SU-DHL-6 (cell line): Measurements from ENCODE around the gene PTBP3.

Source experiments
- H2AFZ ChIP-seq: fragments of 200-600 bp; sonication (generic); 2 replicates; pipeline ENCODE4 v1.6.1; 2014; ENCODE audit warnings: low read depth, mild to moderate bottlenecking, moderate library complexity, mixed read lengths, antibody characterized with exemption, low read length; ENCODE audit not compliant: severe bottlenecking
- H3F3A ChIP-seq: fragments of 200-600 bp; shearing (Covaris generic); 2 replicates; pipeline ENCODE4 v1.6.0; 2016; ENCODE audit warnings: antibody characterized with exemption, mild to moderate bottlenecking; ENCODE audit not compliant: insufficient read depth
- H3K27ac ChIP-seq: fragments of 200-600 bp; sonication (generic); 2 replicates; pipeline ENCODE4 v1.5.1; 2016; ENCODE audit warnings: low read depth, mild to moderate bottlenecking, low read length, moderate library complexity, mixed read lengths
- H3K27me3 ChIP-seq: fragments of 200-600 bp; sonication (generic), shearing (Covaris generic); 2 replicates; pipeline ENCODE4 v1.6.0; 2014; ENCODE audit warnings: mild to moderate bottlenecking, low read length
- H3K36me3 ChIP-seq: fragments of 200-600 bp; sonication (generic); 2 replicates; pipeline ENCODE4 v1.6.1; 2014; ENCODE audit warnings: mild to moderate bottlenecking, low read length, mixed read lengths
- H3K4me2 ChIP-seq: fragments of 300-600, 200-600 bp; shearing (Covaris generic), sonication (generic); 2 replicates; pipeline ENCODE4 v1.6.0; 2014; ENCODE audit warnings: low read length, low read depth, mild to moderate bottlenecking; ENCODE audit not compliant: poor library complexity, severe bottlenecking
- H3K4me3 ChIP-seq: fragments of 200-600 bp; sonication (generic); 2 replicates; pipeline ENCODE4 v1.5.1; 2014; ENCODE audit warnings: antibody characterized with exemption, low read length, mild to moderate bottlenecking, mixed read lengths; ENCODE audit not compliant: insufficient read depth, poor library complexity, severe bottlenecking
- H3K79me2 ChIP-seq: fragments of 200-600 bp; sonication (generic); 2 replicates; pipeline ENCODE4 v1.6.1; 2014; ENCODE audit warnings: mild to moderate bottlenecking, low read length, moderate library complexity; ENCODE audit not compliant: insufficient read depth
- H3K9ac ChIP-seq: fragments of 200-600 bp; sonication (generic); 2 replicates; pipeline ENCODE4 v1.7.0; 2014; ENCODE audit warnings: mild to moderate bottlenecking, low read length
- H3K9me2 ChIP-seq: fragments of 200-600 bp; sonication (generic); replicated peaks from 2 replicates; pipeline ENCODE4 v1.6.1; 2014; ENCODE audit warnings: low read length; ENCODE audit not compliant: insufficient read depth
- H3K9me3 ChIP-seq: fragments of 200-600 bp; sonication (generic); 2 replicates; pipeline ENCODE4 v1.6.1; 2014; ENCODE audit warnings: low read length, mixed read lengths; ENCODE audit not compliant: insufficient read depth
- H4K20me1 ChIP-seq: fragments of 200-600 bp; sonication (generic); 2 replicates; pipeline ENCODE4 v1.6.1; 2014; ENCODE audit warnings: low read depth, mild to moderate bottlenecking, antibody characterized with exemption, low read length, moderate library complexity, mixed read lengths
- EZH2phosphoT487 ChIP-seq: fragments of 200-600 bp; sonication (generic), shearing (Covaris generic); conservative IDR thresholded peaks from 2 replicates; pipeline ENCODE4 v1.6.1; 2018; ENCODE audit warnings: mild to moderate bottlenecking, antibody characterized with exemption, low read length, moderate library complexity, mixed read lengths
- TF ChIP-seq, protein P1 (sequence below): fragments of 200-600 bp; sonication (generic); IDR thresholded peaks from one replicate; pipeline ENCODE4 v1.5.1; 2017; ENCODE audit warnings: antibody characterized with exemption, mild to moderate bottlenecking, low read length, moderate library complexity; ENCODE audit not compliant: insufficient read depth, poor library complexity, severe bottlenecking

PTBP3 gene

DNA sequence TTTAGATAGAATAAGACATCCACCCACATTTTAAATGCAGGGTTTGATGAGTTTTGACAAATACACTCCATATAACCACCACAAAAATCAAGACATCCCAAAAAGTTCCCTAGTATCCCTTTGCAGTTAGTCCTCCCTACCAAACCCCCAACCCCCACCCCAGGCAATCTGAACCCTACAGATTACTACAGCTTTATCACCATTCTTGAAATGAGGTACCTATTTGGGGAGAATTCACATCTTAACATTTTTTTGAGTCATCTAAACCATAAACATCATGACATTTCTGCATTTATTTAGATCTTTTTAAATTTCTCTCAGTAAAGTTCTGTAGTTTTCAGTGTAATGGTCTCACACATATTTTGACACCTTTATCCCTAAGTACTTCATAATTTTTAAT lies 53.9 kb downstream of the PTBP3 start:
- Histone ChIP-seq H3K79me2 (peaks cover 38% of the 10 kb centered on the region), H3K4me2 (no peak overlapping the region)
- no peak for TF ChIP-seq EZH2phosphoT487
- TF ChIP-seq, protein P1, sequence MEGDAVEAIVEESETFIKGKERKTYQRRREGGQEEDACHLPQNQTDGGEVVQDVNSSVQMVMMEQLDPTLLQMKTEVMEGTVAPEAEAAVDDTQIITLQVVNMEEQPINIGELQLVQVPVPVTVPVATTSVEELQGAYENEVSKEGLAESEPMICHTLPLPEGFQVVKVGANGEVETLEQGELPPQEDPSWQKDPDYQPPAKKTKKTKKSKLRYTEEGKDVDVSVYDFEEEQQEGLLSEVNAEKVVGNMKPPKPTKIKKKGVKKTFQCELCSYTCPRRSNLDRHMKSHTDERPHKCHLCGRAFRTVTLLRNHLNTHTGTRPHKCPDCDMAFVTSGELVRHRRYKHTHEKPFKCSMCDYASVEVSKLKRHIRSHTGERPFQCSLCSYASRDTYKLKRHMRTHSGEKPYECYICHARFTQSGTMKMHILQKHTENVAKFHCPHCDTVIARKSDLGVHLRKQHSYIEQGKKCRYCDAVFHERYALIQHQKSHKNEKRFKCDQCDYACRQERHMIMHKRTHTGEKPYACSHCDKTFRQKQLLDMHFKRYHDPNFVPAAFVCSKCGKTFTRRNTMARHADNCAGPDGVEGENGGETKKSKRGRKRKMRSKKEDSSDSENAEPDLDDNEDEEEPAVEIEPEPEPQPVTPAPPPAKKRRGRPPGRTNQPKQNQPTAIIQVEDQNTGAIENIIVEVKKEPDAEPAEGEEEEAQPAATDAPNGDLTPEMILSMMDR: no peak

DNA sequence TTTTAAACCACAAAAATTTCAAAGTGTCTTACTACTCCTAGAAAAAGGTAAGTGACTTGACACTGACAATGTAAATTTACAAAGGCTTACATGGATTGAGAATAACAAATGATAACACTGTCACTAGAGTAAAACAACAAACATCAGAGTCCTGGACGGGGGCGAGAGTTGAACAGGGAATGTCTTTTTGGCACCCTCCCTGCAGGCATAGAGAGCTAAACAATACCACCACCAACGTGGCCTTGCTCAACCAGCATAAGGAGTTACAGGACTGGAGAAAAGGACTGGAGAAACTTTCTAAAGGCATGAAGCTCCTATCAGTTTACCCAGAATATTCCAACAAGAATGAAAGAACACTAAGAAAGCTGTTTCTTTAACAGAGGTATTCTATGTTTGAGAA lies 55.3 kb downstream of the PTBP3 start:
- TF ChIP-seq, protein P1: no peak
- no peak for TF ChIP-seq EZH2phosphoT487
- H3K36me3 ChIP-seq: no peaks in the 10 kb centered on the region
- H3K4me3 ChIP-seq: no peak overlapping the region
- no peak overlapping the region for H3K27ac ChIP-seq
- no peak overlapping the region for H3K4me2 ChIP-seq
- H3K27me3 ChIP-seq: no peaks in the 10 kb centered on the region
- H3K9me3 ChIP-seq: no peaks in the 10 kb centered on the region
- H2AFZ ChIP-seq: no peak overlapping the region
- peaks cover 10% of the 10 kb centered on the region for H3F3A ChIP-seq
- peaks cover 49% of the 10 kb centered on the region for H3K79me2 ChIP-seq
- H4K20me1 ChIP-seq: 0 out of 2 replicates have a peak, but pooled peaks cover 2% of the 10 kb centered on the region
- H3K9ac ChIP-seq: no peak overlapping the region
- no peaks in the 10 kb centered on the region for H3K9me2 ChIP-seq

More for the DNA sequence above, 53.9 kb downstream of the PTBP3 start:
- Histone ChIP-seq H3K9me2 (no peaks in the 10 kb centered on the region), H3K27ac (no peak overlapping the region), H3K4me3 (no peak overlapping the region), H3F3A (peaks cover 4% of the 10 kb centered on the region), H3K36me3 (peaks cover 11% of the 10 kb centered on the region), H4K20me1 (no peaks in the 10 kb centered on the region), H3K9me3 (peaks cover 13% of the 10 kb centered on the region; the same call in 1 of the 2 replicates), H3K27me3 (no peaks in the 10 kb centered on the region), H2AFZ (no peak overlapping the region), H3K9ac (no peak overlapping the region)

- H2AFZ ChIP-seq: no peak overlapping the region
- H3K4me2 ChIP-seq: no peak overlapping the region
- H3K27me3 ChIP-seq: no peaks in the 10 kb centered on the region
- no peak overlapping the region for H3K9ac ChIP-seq
- no peaks in the 10 kb centered on the region for H3K36me3 ChIP-seq
- H3K79me2 ChIP-seq: peaks cover 68% of the 10 kb centered on the region; the same call in 1 of the 2 replicates
- no peak overlapping the region for H3K27ac ChIP-seq
- peaks cover 6% of the 10 kb centered on the region for H3F3A ChIP-seq
- no peak overlapping the region for H3K4me3 ChIP-seq
- TF ChIP-seq, protein P1: no peak
- TF ChIP-seq EZH2phosphoT487: no peak
- 0 out of 2 replicates have a peak, but pooled peaks cover 2% of the 10 kb centered on the region for H4K20me1 ChIP-seq
- H3K9me3 ChIP-seq: no peaks in the 10 kb centered on the region
- H3K9me2 ChIP-seq: no peaks in the 10 kb centered on the region
These were observed 58.8 kb downstream of the PTBP3 start for GRCh38 chr9:112274600-112274999.

- Histone ChIP-seq H3K9me3 (no peaks in the 10 kb centered on the region), H3K36me3 (no peaks in the 10 kb centered on the region), H3K27me3 (no peaks in the 10 kb centered on the region), H3K9me2 (no peaks in the 10 kb centered on the region), H3K4me3 (no peak overlapping the region), H3K79me2 (peaks cover 72% of the 10 kb centered on the region; the same call in 1 of the 2 replicates), H3K4me2 (no peak overlapping the region), H3F3A (peaks cover 6% of the 10 kb centered on the region), H3K27ac (no peak overlapping the region), H4K20me1 (0 out of 2 replicates have a peak, but pooled peaks cover 2% of the 10 kb centered on the region), H3K9ac (no peak overlapping the region), H2AFZ (no peak overlapping the region)
- TF ChIP-seq, protein P1: no peak
- no peak for TF ChIP-seq EZH2phosphoT487
These were observed 59.5 kb downstream of the PTBP3 start for GRCh38 chr9:112273876-112274275.
